Spleen (tissue), 7 donors: Measurements from ENCODE around the gene TTC23L.

ENCODE experiments used
- CTCF ChIP-seq, 11 experiments: fragments of 200-600 bp in 7 of 11; fragments of 450-650 bp in 4 of 11; sonication (generic) in 4 of 11; IDR thresholded peaks in 8 of 11; conservative IDR thresholded peaks in 3 of 11; 1 replicate in 7 of 11; 2 replicates in 4 of 11; pipeline versions ENCODE4 v1.4.0 to v1.8.0; 2016 to 2021; ENCODE audit warnings: antibody characterized with exemption in 11 of 11, inconsistent platforms in 4 of 11, mild to moderate bottlenecking in 1 of 11
- POLR2A ChIP-seq, 3 donors: fragments of 450-650 bp; IDR thresholded peaks; one replicate each; pipeline ENCODE4 v1.5.1; 2017; ENCODE audit warnings: antibody characterized with exemption in 3 of 3, mild to moderate bottlenecking in 1 of 3
- POLR2AphosphoS5 ChIP-seq, 3 donors: sonication (generic); formaldehyde crosslinking; IDR thresholded peaks; one replicate each; pipeline ENCODE4 v1.5.1; 2017; ENCODE audit warnings: antibody characterized with exemption in 3 of 3
- donor health status: DM: no; HTN: no; CAD: no; lungs with moderate emphysema.
- donor health status: DM: no; HTN: no; CAD: no.
- donor health status: DM: no; HTN: no; CAD: no.

- TF ChIP-seq CTCF (IDR thresholded peaks at IDR 0.05 in 8 of 11, conservative IDR thresholded peaks at IDR 0.05 in 3 of 11), result no peak
- no peak for TF ChIP-seq POLR2A (IDR thresholded peaks at IDR 0.05)
- TF ChIP-seq POLR2AphosphoS5 (IDR thresholded peaks at IDR 0.05), result no peak
Measured at GRCh38 chr5:34854459-34855174, 15.7 kb downstream of the TTC23L start.
